DND-41 (cell line): Measurements from ENCODE around the gene SERGEF.

Experiments used
- ATAC-seq: fragments of 200-7000 bp; cut with Tn5 transposase; 3 replicates; pipeline ENCODE4 v1.9.1; 2021; ENCODE audit warnings: low read depth; ENCODE audit not compliant: insufficient read depth
- DNase-seq: peaks from one replicate; pipeline ENCODE4 v3.0.0-alpha.2; 2020
- H2AFZ ChIP-seq: 2 replicates; pipeline ENCODE4 v1.6.0; 2012; ENCODE audit warnings: low read depth, low read length
- H3K27ac ChIP-seq: 2 replicates; pipeline ENCODE4 v1.5.1; 2012; ENCODE audit warnings: low read length, inconsistent platforms
- H3K27me3 ChIP-seq: fragments of 200-600 bp; sonication (generic); 2 replicates; pipeline ENCODE4 v1.6.0; 2012; ENCODE audit warnings: low read length, mild to moderate bottlenecking, inconsistent platforms; ENCODE audit not compliant: insufficient read depth, poor library complexity
- H3K36me3 ChIP-seq: 2 replicates; pipeline ENCODE4 v1.5.1; 2012; ENCODE audit warnings: low read length, inconsistent platforms; ENCODE audit not compliant: insufficient read depth
- H3K4me1 ChIP-seq: 2 replicates; pipeline ENCODE4 v1.5.1; 2012; ENCODE audit warnings: mild to moderate bottlenecking, low read length; ENCODE audit not compliant: insufficient read depth
- H3K4me2 ChIP-seq: 2 replicates; pipeline ENCODE4 v1.6.0; 2012; ENCODE audit warnings: mild to moderate bottlenecking, moderate library complexity, low read length, inconsistent platforms; ENCODE audit not compliant: insufficient read depth
- H3K4me3 ChIP-seq, 2 experiments: fragments of 200-600 bp in 1 of 2; shearing (Covaris generic) in 1 of 2; 2 replicates each; pipeline ENCODE4 v1.5.1; 2012 to 2016; ENCODE audit warnings: inconsistent platforms in 2 of 2, low read length in 2 of 2, mild to moderate bottlenecking in 2 of 2, low read depth in 1 of 2, moderate library complexity in 1 of 2
- H3K79me2 ChIP-seq: 2 replicates; pipeline ENCODE4 v1.6.0; 2012; ENCODE audit warnings: low read length, inconsistent platforms; ENCODE audit not compliant: insufficient read depth
- H3K9ac ChIP-seq: 2 replicates; pipeline ENCODE4 v1.6.0; 2012; ENCODE audit warnings: low read depth, mild to moderate bottlenecking, inconsistent platforms, low read length, moderate library complexity
- H3K9me3 ChIP-seq: 2 replicates; pipeline ENCODE4 v1.5.1; 2012; ENCODE audit warnings: low read length, moderate library complexity, mild to moderate bottlenecking, inconsistent platforms; ENCODE audit not compliant: insufficient read depth, severe bottlenecking
- H4K20me1 ChIP-seq: 2 replicates; pipeline ENCODE4 v1.6.0; 2012; ENCODE audit warnings: low read length; ENCODE audit not compliant: insufficient read depth
- CTCF ChIP-seq: IDR thresholded peaks from 2 replicates; pipeline ENCODE4 v1.5.1; 2012; ENCODE audit warnings: borderline replicate concordance, low read length, moderate library complexity, mild to moderate bottlenecking; ENCODE audit not compliant: poor library complexity, severe bottlenecking; ENCODE audit errors: extremely low read depth
- EZH2 ChIP-seq: IDR thresholded peaks from 3 replicates; pipeline ENCODE4 v1.6.1; 2012; ENCODE audit warnings: borderline replicate concordance, low read depth, mild to moderate bottlenecking, moderate library complexity, low read length, inconsistent platforms; ENCODE audit not compliant: severe bottlenecking

The SERGEF gene

GRCh38 chr11:17927681-17928343, 85.0 kb downstream of the SERGEF start:
- no peaks in the 10 kb centered on the region for H3K27me3 ChIP-seq
- no peaks in the 10 kb centered on the region for H3K9me3 ChIP-seq
- peaks cover 22% of the 10 kb centered on the region; the same call in 1 of the 2 replicates for H3K36me3 ChIP-seq
- H4K20me1 ChIP-seq, result no peaks in the 10 kb centered on the region
- DNase-seq, result no peak
- H3K27ac ChIP-seq, result no peak overlapping the region
- ATAC-seq, result no peak
- no peak overlapping the region for H3K4me3 ChIP-seq
- no peak overlapping the region for H3K4me2 ChIP-seq
- H3K79me2 ChIP-seq, result no peaks in the 10 kb centered on the region
- no peaks in the 10 kb centered on the region for H3K4me1 ChIP-seq
- TF ChIP-seq EZH2 (no peak), CTCF (no peak)
- H3K9ac ChIP-seq, result no peak overlapping the region
- no peak overlapping the region for H2AFZ ChIP-seq

- H3K4me3 ChIP-seq, result no peak overlapping the region
- H3K4me1 ChIP-seq, result no peaks in the 10 kb centered on the region
- no peaks in the 10 kb centered on the region for H3K9me3 ChIP-seq
- no peak overlapping the region for H3K9ac ChIP-seq
- no peak overlapping the region for H3K4me2 ChIP-seq
- no peak overlapping the region for H3K27ac ChIP-seq
- no peaks in the 10 kb centered on the region for H4K20me1 ChIP-seq
- DNase-seq (no peak), ATAC-seq (no peak)
- no peak overlapping the region for H2AFZ ChIP-seq
- H3K27me3 ChIP-seq, result no peaks in the 10 kb centered on the region
- peaks cover 29% of the 10 kb centered on the region; the same call in 1 of the 2 replicates for H3K36me3 ChIP-seq
- TF ChIP-seq CTCF (no peak), EZH2 (no peak)
- no peaks in the 10 kb centered on the region for H3K79me2 ChIP-seq
Measured at GRCh38 chr11:17927041-17927440, 85.8 kb downstream of the SERGEF start.

- ATAC-seq, result no peak
- Histone ChIP-seq H3K4me1 (no peaks in the 10 kb centered on the region), H3K9ac (no peak overlapping the region), H2AFZ (no peak overlapping the region), H3K9me3 (no peaks in the 10 kb centered on the region), H3K27ac (no peak overlapping the region), H3K4me2 (no peak overlapping the region), H3K4me3 (no peak overlapping the region), H3K36me3 (peaks cover 31% of the 10 kb centered on the region; the same call in 1 of the 2 replicates), H4K20me1 (0 out of 2 replicates have a peak, but pooled peaks cover 3% of the 10 kb centered on the region), H3K79me2 (no peaks in the 10 kb centered on the region), H3K27me3 (no peaks in the 10 kb centered on the region)
- TF ChIP-seq EZH2 (no peak), CTCF (no peak)
- DNase-seq, result no peak
Measured at GRCh38 chr11:17924713-17925112, 88.1 kb downstream of the SERGEF start.

- Histone ChIP-seq H3K4me3 (no peak overlapping the region), H3K27ac (no peak overlapping the region), H3K9ac (no peak overlapping the region), H3K4me2 (no peak overlapping the region), H3K36me3 (peaks cover 36% of the 10 kb centered on the region; the same call in 1 of the 2 replicates), H2AFZ (no peak overlapping the region), H3K9me3 (no peaks in the 10 kb centered on the region), H3K79me2 (no peaks in the 10 kb centered on the region), H3K27me3 (no peaks in the 10 kb centered on the region), H4K20me1 (0 out of 2 replicates have a peak, but pooled peaks cover 3% of the 10 kb centered on the region), H3K4me1 (no peaks in the 10 kb centered on the region)
- DNase-seq (no peak), ATAC-seq (no peak)
- no peak for TF ChIP-seq EZH2
- TF ChIP-seq CTCF, result no peak
Measured at GRCh38 chr11:17923217-17923616, 89.6 kb downstream of the SERGEF start.
